Hair follicular keratinocyte (primary cell): ENCODE data around the gene POLD3. TPM values are rescaled to one million over a fixed set of nuclear protein-coding genes. Genes with fewer than 3 reads are reported as not detected.

Experiments used
- total RNA-seq: library from RNA; depleted of rRNA; stranded (reverse); fragments of >200 nt; gene quantifications from 2 replicates; pipeline ENCODE4 v1.2.3, GENCODE V29; 2015

POLD3 gene, protein sequence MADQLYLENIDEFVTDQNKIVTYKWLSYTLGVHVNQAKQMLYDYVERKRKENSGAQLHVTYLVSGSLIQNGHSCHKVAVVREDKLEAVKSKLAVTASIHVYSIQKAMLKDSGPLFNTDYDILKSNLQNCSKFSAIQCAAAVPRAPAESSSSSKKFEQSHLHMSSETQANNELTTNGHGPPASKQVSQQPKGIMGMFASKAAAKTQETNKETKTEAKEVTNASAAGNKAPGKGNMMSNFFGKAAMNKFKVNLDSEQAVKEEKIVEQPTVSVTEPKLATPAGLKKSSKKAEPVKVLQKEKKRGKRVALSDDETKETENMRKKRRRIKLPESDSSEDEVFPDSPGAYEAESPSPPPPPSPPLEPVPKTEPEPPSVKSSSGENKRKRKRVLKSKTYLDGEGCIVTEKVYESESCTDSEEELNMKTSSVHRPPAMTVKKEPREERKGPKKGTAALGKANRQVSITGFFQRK
- 8.4 and 15.1 TPM in 2 replicates for total RNA-seq

GRCh38 chr11:74592441-74593362 lies at the start of gene POLD3:
TSS of gene POLD3 (plus strand) at chr11:74592582. CDS start at chr11:74592659, 77 bp downstream.

Other genes starting within 250 kb of the POLD3 start
- 1.6 and 1.7 TPM in 2 replicates for gene PGM2L1, start 194.1 kb upstream of the POLD3 start, total RNA-seq
- gene KCNE3, start 125.0 kb upstream of the POLD3 start, total RNA-seq, result not detected in 2 replicates
- 2.4 and 4.6 TPM in 2 replicates for gene LIPT2, start 98.9 kb upstream of the POLD3 start, total RNA-seq
- not detected in 2 replicates for gene CHRDL2, start 138.8 kb downstream of the POLD3 start, total RNA-seq
- gene RNF169, start 156.3 kb downstream of the POLD3 start, total RNA-seq, result 9.9 and 14.1 TPM in 2 replicates